Adrenal gland (tissue), 12 donors: ENCODE results near the gene OSBP. TPM values are rescaled to one million over a fixed set of nuclear protein-coding genes. Genes with fewer than 3 reads are reported as not detected.

Experiments used
- DNase-seq, 7 donors: peaks; one replicate each; pipeline ENCODE4 v3.0.0-alpha.2; 2019 to 2020
- H3K27ac ChIP-seq, 5 donors: fragments of 200-600 bp; sonication (generic) in 4 of 5; 1 replicate in 3 of 5; 2 replicates in 2 of 5; pipeline versions ENCODE4 v1.5.1 to v1.8.0; 2016 to 2020; ENCODE audit warnings: mild to moderate bottlenecking in 1 of 5
- H3K27me3 ChIP-seq: fragments of 200-600 bp; 2 replicates; pipeline ENCODE4 v1.8.0; 2021
- H3K36me3 ChIP-seq, 2 donors: fragments of 200-600 bp; replicated peaks in 1 of 2; 1 replicate in 1 of 2; 2 replicates in 1 of 2; pipeline versions ENCODE4 v1.5.1 to v1.8.0; 2018 to 2022
- H3K4me1 ChIP-seq, 2 donors: fragments of 200-600 bp; replicated peaks in 1 of 2; 1 replicate in 1 of 2; 2 replicates in 1 of 2; pipeline versions ENCODE4 v1.5.1 to v1.8.0; 2018 to 2021
- H3K4me3 ChIP-seq, 4 donors: fragments of 200-600 bp; sonication (generic) in 3 of 4; one replicate each; pipeline ENCODE4 v1.5.1; 2016 to 2018
- H3K9me3 ChIP-seq, 3 donors: fragments of 200-600 bp; sonication (generic) in 1 of 3; replicated peaks in 1 of 3; 1 replicate in 2 of 3; 2 replicates in 1 of 3; pipeline versions ENCODE4 v1.5.1 to v1.8.0; 2016 to 2021
- CTCF ChIP-seq, 6 experiments: fragments of 450-650 bp in 4 of 6; fragments of 200-600 bp in 2 of 6; sonication (generic) in 1 of 6; IDR thresholded peaks; 1 replicate in 5 of 6; 2 replicates in 1 of 6; pipeline versions ENCODE4 v1.5.1 to v1.8.0; 2016 to 2021; ENCODE audit warnings: antibody characterized with exemption in 6 of 6, mild to moderate bottlenecking in 2 of 6, moderate library complexity in 1 of 6
- POLR2A ChIP-seq, 2 donors: fragments of 450-650 bp; IDR thresholded peaks; one replicate each; pipeline ENCODE4 v1.6.1; 2017; ENCODE audit warnings: antibody characterized with exemption in 2 of 2, mild to moderate bottlenecking in 2 of 2, moderate library complexity in 1 of 2
- WGBS, 4 donors: extraction: QIAGEN DNeasy Blood & Tissue Kit in 2 of 4; methylation state at CpG; one replicate each; pipeline versions ENCODE4 v1.1.5 to v1.1.7; 2013 to 2017; 5-methylcytosine and 5-hydroxymethylcytosine counted together
- intact Hi-C, 2 donors: fragments of 100-400 bp; cut with DNase I; formaldehyde crosslinking; loops; one replicate each; pipeline versions ENCODE4 v1.14.1 to v1.15.0; 2022 to 2023
- polyA plus RNA-seq, 3 donors: library from polyadenylated mRNA; stranded (reverse); fragments of 200-250 nt in 2 of 3; fragments of 350-450 nt in 1 of 3; fragmentation: Illumina TruSeq in 1 of 3; extraction: RNeasy Lipid Tissue Mini Kit (QIAGEN cat#74804) in 1 of 3; gene quantifications; one replicate each; pipeline ENCODE4 v1.2.3, GENCODE V29; 2013 to 2014
- total RNA-seq, 9 donors: library from RNA; depleted of rRNA in 4 of 9; stranded (reverse); fragments of >200 nt in 4 of 9; fragments of 120-200 nt in 1 of 9; fragmentation: NEBNext Ultra II Directional in 1 of 9; extraction: Animal tissue kit (Norgen Biotek cat#: 25700) in 1 of 9; gene quantifications; one replicate each; pipeline versions ENCODE4 v1.1.0 to v1.2.4, GENCODE V29; 2013 to 2023
- donor health status: healthy with polysubstance abuse.
- donor health status: Bipolar disorder and iron deficiency.
- donor health status: DM: yes; HTN: yes; CAD: no.
- donor health status: DM: no; HTN: no; CAD: no.
- donor health status: DM: no; HTN: no; CAD: no.
- donor health status: DM: yes; HTN: yes; CAD: no.

OSBP gene
- total and polyA plus RNA-seq, 12 donors, result 15.3 to 120 (median 68.7) TPM

GRCh38 chr11:59553323-59553722 lies 62.3 kb downstream of the OSBP start:
- Histone ChIP-seq H3K4me3 (no peak overlapping the region), H3K36me3 (no peaks in the 10 kb centered on the region), H3K27ac (peak overlapping the region; percentile 53 to 89 (median 86)), H3K9me3 (no peaks in the 10 kb centered on the region), H3K4me1 (peaks cover 4 to 45% of the 10 kb centered on the region in 2 donors), H3K27me3 (no peaks in the 10 kb centered on the region)
- intact Hi-C loops, result loop anchor here in 1 of 2 donors (5.0 kb wide), 1 partner anchor 64 kb away; the partner anchor contains the start of gene OSBP
- TF ChIP-seq CTCF (IDR thresholded peaks at IDR 0.05) (no peak), POLR2A (IDR thresholded peaks at IDR 0.05) (no peak)
- 92 to 96% (median 94%) methylated on average over 21 of the region's 21 CpGs for WGBS, 4 donors
- DNase-seq, result peak in 1 of 7 donors; percentile 9

GRCh38 chr11:59552844-59553243 lies 62.7 kb downstream of the OSBP start:
- H3K36me3 ChIP-seq, result no peaks in the 10 kb centered on the region
- H3K9me3 ChIP-seq, result no peaks in the 10 kb centered on the region
- no peaks in the 10 kb centered on the region for H3K27me3 ChIP-seq
- WGBS, 4 donors, result 29 to 34% (median 32%) methylated on average over 2 of the region's 2 CpGs
- peak in 3 of 7 donors; percentile 28 to 56 (median 53) for DNase-seq
- intact Hi-C loops, result loop anchor here in 1 of 2 donors (5.0 kb wide), 1 partner anchor 64 kb away; the partner anchor contains the start of gene OSBP
- peak overlapping the region; percentile 53 to 89 (median 86) for H3K27ac ChIP-seq
- peak overlapping the region in 1 of 4 donors; percentile 48 for H3K4me3 ChIP-seq
- no peak for TF ChIP-seq CTCF (IDR thresholded peaks at IDR 0.05)
- TF ChIP-seq POLR2A (IDR thresholded peaks at IDR 0.05), result peak in 1 of 2 donors; percentile 89
- peaks cover 9 to 43% of the 10 kb centered on the region in 2 donors for H3K4me1 ChIP-seq

GRCh38 chr11:59551659-59552521 lies 63.7 kb downstream of the OSBP start:
- TF ChIP-seq POLR2A (IDR thresholded peaks at IDR 0.05) (peak in 1 of 2 donors; percentile 25), CTCF (IDR thresholded peaks at IDR 0.05) (peak in 1 of 6 experiments; percentile 5)
- H3K4me1 ChIP-seq, result peaks cover 11 to 45% of the 10 kb centered on the region in 2 donors
- 8 to 14% (median 12%) methylated on average over 30 of the region's 30 CpGs for WGBS, 4 donors
- H3K36me3 ChIP-seq, result no peaks in the 10 kb centered on the region
- H3K27ac ChIP-seq, result peak overlapping the region; percentile 73 to 91 (median 88)
- H3K9me3 ChIP-seq, result no peaks in the 10 kb centered on the region
- peak; percentile 53 to 84 (median 73) for DNase-seq
- peak overlapping the region in 2 of 4 donors; percentile 35 to 48 for H3K4me3 ChIP-seq
- H3K27me3 ChIP-seq, result no peaks in the 10 kb centered on the region
- intact Hi-C loops, result loop anchor here in 1 of 2 donors (5.0 kb wide), 1 partner anchor 65 kb away; the partner anchor contains the start of gene OSBP
